NCI-H1092 treated with DMSO at 0.1 percent for 48 hours (cell line): ENCODE data around the gene BTBD10.

Experiments
- DNase-seq: peaks from one replicate; lab custom pipeline; 2025; lab: John Stamatoyannopoulos, UW

BTBD10 gene

GRCh38 chr11:13462901-13463778 is at the start of gene BTBD10:
BTBD10 (minus strand) TSS chr11:13463222; CDS start chr11:13445124, 18,098 bp downstream.
- peak; percentile 94 for DNase-seq

GRCh38 chr11:13503393-13503792 is 40.4 kb upstream of the BTBD10 start:
- DNase-seq: no peak

GRCh38 chr11:13502492-13502891 is 39.5 kb upstream of the BTBD10 start:
- no peak for DNase-seq

- DNase-seq: no peak
Measured at GRCh38 chr11:13495929-13496328, 32.9 kb upstream of the BTBD10 start, which contains the start of gene PTH. PTH (minus strand) TSS chr11:13495997; CDS start chr11:13492855, 3,142 bp downstream.

- no peak for DNase-seq
Measured at GRCh38 chr11:13494051-13494450, 31.0 kb upstream of the BTBD10 start.

GRCh38 chr11:13487661-13488030 is 24.6 kb upstream of the BTBD10 start:
- DNase-seq: no peak

- DNase-seq: no peak
Measured at GRCh38 chr11:13486926-13487660, 24.1 kb upstream of the BTBD10 start.

GRCh38 chr11:13480198-13480597 is 17.2 kb upstream of the BTBD10 start:
- no peak for DNase-seq

- DNase-seq: no peak
Measured at GRCh38 chr11:13479688-13480087, 16.7 kb upstream of the BTBD10 start.

- DNase-seq: no peak
Measured at GRCh38 chr11:13475091-13475490, 12.1 kb upstream of the BTBD10 start.

- no peak for DNase-seq
Measured at GRCh38 chr11:13473013-13473722, 10.1 kb upstream of the BTBD10 start.

- no peak for DNase-seq
Measured at GRCh38 chr11:13468750-13469149, 5.7 kb upstream of the BTBD10 start.

- DNase-seq: peak; percentile 55
Measured at GRCh38 chr11:13465909-13466371, 2.9 kb upstream of the BTBD10 start.

GRCh38 chr11:13463779-13464290 is 813 bp upstream of the BTBD10 start:
- no peak for DNase-seq

- DNase-seq: peak; percentile 59
Measured at GRCh38 chr11:13462311-13462900, 616 bp downstream of the BTBD10 start.

- no peak for DNase-seq
Measured at GRCh38 chr11:13461291-13461690, 1.7 kb downstream of the BTBD10 start.

- DNase-seq: no peak
Measured at GRCh38 chr11:13450832-13451397, 12.1 kb downstream of the BTBD10 start.

GRCh38 chr11:13449522-13449921 is 13.5 kb downstream of the BTBD10 start:
- DNase-seq: no peak

- DNase-seq: no peak
Measured at GRCh38 chr11:13448876-13449275, 14.1 kb downstream of the BTBD10 start.

- DNase-seq: no peak
Measured at GRCh38 chr11:13446444-13446843, 16.6 kb downstream of the BTBD10 start.

GRCh38 chr11:13445588-13445987 is 17.4 kb downstream of the BTBD10 start:
- no peak for DNase-seq
